ENCODE data around the gene PITX2. TPM values are rescaled to one million over a fixed set of nuclear protein-coding genes. Genes with fewer than 3 reads are reported as not detected.

Gene PITX2
- total RNA-seq, 4 donors from 2014 or later, result not detected

Other genes starting within 250 kb of the PITX2 start
- 1 to 10 TPM; 3.7 to 6.3 (median 4.2) TPM for gene ENPEP, start 146.9 kb downstream of the PITX2 start, total RNA-seq